Measurements from ENCODE around the gene MYEOV. TPM values are rescaled to one million over a fixed set of nuclear protein-coding genes. Genes with fewer than 3 reads are reported as not detected.

Gene MYEOV
- total and polyA plus RNA-seq, 9 of the 15 experiments (the other 6 are each of a cell fraction or from before 2014, with no cell fraction given) = 10.2 to 133 (median 32.2) TPM

GRCh38 chr11:69297787-69298266 is 3.9 kb downstream of the MYEOV start (continued):
- TF ChIP-seq PHF8 (IDR thresholded peaks at IDR 0.05; ENCODE audit: borderline replicate concordance, low read length) (no peak), HSF4 (CRISPR knock-in tag; IDR thresholded peaks at IDR 0.05; ENCODE audit: borderline replicate concordance) (no peak), ZNF830 (CRISPR knock-in tag; IDR thresholded peaks at IDR 0.05) (0 out of 2 replicates have a peak, but pooled peaks have one; percentile 49), POLR3G (IDR thresholded peaks at IDR 0.05; ENCODE audit: extremely low read depth, insufficient read length, insufficient replicate concordance) (no peak), PCBP2 (IDR thresholded peaks at IDR 0.05; ENCODE audit: low read depth, low read length, poor library complexity, severe bottlenecking) (no peak), ZNF589 (CRISPR knock-in tag; IDR thresholded peaks at IDR 0.05; ENCODE audit: low read depth) (no peak), KAT8 (IDR thresholded peaks at IDR 0.05; ENCODE audit: low read depth) (no peak), ZNF77 (CRISPR knock-in tag; IDR thresholded peaks at IDR 0.05) (no peak), GTF2E2 (tag; IDR thresholded peaks at IDR 0.05) (no peak), PTRF (tag; IDR thresholded peaks at IDR 0.05) (no peak), SAP30 (IDR thresholded peaks at IDR 0.05; ENCODE audit: borderline replicate concordance, insufficient read depth, low read depth, low read length, poor library complexity, severe bottlenecking) (peak; percentile 10), CHD1 (IDR thresholded peaks at IDR 0.05; ENCODE audit: low read length) (no peak), TCF7L2 (IDR thresholded peaks at IDR 0.05; ENCODE audit: low read depth, low read length) (no peak), NCOR1 (IDR thresholded peaks at IDR 0.05) (no peak), C11orf30 (IDR thresholded peaks at IDR 0.05; ENCODE audit: low read depth) (no peak)
- TF ChIP-seq, protein P1, sequence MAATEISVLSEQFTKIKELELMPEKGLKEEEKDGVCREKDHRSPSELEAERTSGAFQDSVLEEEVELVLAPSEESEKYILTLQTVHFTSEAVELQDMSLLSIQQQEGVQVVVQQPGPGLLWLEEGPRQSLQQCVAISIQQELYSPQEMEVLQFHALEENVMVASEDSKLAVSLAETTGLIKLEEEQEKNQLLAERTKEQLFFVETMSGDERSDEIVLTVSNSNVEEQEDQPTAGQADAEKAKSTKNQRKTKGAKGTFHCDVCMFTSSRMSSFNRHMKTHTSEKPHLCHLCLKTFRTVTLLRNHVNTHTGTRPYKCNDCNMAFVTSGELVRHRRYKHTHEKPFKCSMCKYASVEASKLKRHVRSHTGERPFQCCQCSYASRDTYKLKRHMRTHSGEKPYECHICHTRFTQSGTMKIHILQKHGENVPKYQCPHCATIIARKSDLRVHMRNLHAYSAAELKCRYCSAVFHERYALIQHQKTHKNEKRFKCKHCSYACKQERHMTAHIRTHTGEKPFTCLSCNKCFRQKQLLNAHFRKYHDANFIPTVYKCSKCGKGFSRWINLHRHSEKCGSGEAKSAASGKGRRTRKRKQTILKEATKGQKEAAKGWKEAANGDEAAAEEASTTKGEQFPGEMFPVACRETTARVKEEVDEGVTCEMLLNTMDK (IDR thresholded peaks at IDR 0.05; ENCODE audit: borderline replicate concordance, insufficient read depth, low read depth, low read length, poor library complexity, severe bottlenecking) = no peak
- TF ChIP-seq, protein P2, sequence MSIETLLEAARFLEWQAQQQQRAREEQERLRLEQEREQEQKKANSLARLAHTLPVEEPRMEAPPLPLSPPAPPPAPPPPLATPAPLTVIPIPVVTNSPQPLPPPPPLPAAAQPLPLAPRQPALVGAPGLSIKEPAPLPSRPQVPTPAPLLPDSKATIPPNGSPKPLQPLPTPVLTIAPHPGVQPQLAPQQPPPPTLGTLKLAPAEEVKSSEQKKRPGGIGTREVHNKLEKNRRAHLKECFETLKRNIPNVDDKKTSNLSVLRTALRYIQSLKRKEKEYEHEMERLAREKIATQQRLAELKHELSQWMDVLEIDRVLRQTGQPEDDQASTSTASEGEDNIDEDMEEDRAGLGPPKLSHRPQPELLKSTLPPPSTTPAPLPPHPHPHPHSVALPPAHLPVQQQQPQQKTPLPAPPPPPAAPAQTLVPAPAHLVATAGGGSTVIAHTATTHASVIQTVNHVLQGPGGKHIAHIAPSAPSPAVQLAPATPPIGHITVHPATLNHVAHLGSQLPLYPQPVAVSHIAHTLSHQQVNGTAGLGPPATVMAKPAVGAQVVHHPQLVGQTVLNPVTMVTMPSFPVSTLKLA (conservative IDR thresholded peaks at IDR 0.05) = no peak

Measured in K562 (cell line).